ENCODE measurements around the gene P4HB. TPM values are rescaled to one million over a fixed set of nuclear protein-coding genes. Genes with fewer than 3 reads are reported as not detected.
A peak's percentile ranks its signal among the peaks of the same experiment; 100 is the strongest.

Gene P4HB
- total and polyA plus RNA-seq, 10 of the 15 experiments (the other 5 are each of a cell fraction or from before 2014, with no cell fraction given) = 4.7 to 549 (median 361) TPM

DNA sequence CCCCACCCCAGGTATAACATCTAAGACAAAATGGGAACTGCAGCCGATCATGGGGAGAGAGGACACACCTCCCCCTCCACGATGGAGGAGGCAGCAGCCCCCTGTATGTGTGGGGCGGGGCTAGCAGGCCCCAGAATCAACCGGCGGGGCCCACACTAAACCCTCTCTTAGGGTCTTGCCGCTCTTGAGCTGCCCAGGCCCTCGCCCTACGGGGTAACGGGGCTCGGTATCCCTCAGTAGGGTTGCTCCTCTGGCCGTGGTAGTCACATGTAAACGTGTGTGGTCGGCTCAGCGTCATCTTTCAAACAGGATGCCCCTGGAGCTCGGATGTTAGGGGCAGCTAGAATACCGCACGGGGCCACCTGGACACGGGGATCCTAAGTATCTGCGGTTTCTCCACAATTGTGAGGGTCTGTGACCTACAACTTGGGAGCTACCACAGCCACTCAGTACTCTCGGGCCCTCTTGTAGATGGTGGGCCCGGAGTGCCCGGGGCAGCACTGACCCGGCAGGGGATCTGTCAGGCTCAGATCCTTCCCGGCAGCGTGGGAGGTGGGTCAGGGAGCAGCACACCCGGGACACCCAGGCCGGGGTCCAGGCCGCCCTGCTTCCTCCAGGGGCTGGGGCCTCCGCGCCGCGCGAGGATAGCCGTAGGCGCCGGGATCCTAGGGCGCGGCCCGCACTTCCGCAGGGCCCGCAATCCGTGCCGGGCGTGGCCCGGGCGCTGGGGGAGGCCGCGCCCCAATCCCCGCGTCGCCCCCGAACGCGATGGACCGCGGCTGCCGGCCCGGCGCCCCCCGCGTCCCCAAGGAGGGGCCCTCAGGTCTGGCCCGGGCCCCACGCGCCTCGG lies 10.0 kb upstream of the P4HB start (continued):
- TF ChIP-seq TCF3 (IDR thresholded peaks at IDR 0.05; ENCODE audit: borderline replicate concordance, insufficient read depth, low read depth, low read length) (0 out of 2 replicates have a peak, but pooled peaks have one; percentile 29), NR2F1 (conservative IDR thresholded peaks at IDR 0.05) (peak; percentile 26; the same call in 1 of the 2 replicates), NRF1 (conservative IDR thresholded peaks at IDR 0.05; ENCODE audit: low read depth, low read length) (no peak), EP300 (IDR thresholded peaks at IDR 0.05; ENCODE audit: borderline replicate concordance in 1 of 2, control insufficient read depth in 1 of 2, low read depth in 2 of 2, low read length in 2 of 2) (peak in 1 of 2 experiments; percentile 26; a peak in 1 of 4 replicates), BHLHE40 (IDR thresholded peaks at IDR 0.05; ENCODE audit: borderline replicate concordance in 1 of 2, low read depth in 2 of 2, low read length in 1 of 2) (peak in 1 of 2 experiments; percentile 38; a peak in 2 of 4 replicates), LARP7 (IDR thresholded peaks at IDR 0.05) (peak; percentile 79), EZH2 (IDR thresholded peaks at IDR 0.05; ENCODE audit: borderline replicate concordance, control insufficient read depth, low read depth, low read length) (no peak), RUNX3 (IDR thresholded peaks at IDR 0.05; ENCODE audit: low read length) (peak; percentile 33), POLR2AphosphoS5 (IDR thresholded peaks at IDR 0.05; ENCODE audit: low read length) (0 out of 2 replicates have a peak, but pooled peaks have one; percentile 19), DPF2 (IDR thresholded peaks at IDR 0.05) (peak; percentile 19; the same call in 1 of the 2 replicates), POLR2A (IDR thresholded peaks at IDR 0.05; ENCODE audit: low read depth, low read length) (peak; percentile 81), MLLT1 (IDR thresholded peaks at IDR 0.05) (peak; percentile 47; the same call in 1 of the 2 replicates), CREM (IDR thresholded peaks at IDR 0.05; ENCODE audit: low read depth) (0 out of 2 replicates have a peak, but pooled peaks have one; percentile 5)
- TF ChIP-seq, protein P1, sequence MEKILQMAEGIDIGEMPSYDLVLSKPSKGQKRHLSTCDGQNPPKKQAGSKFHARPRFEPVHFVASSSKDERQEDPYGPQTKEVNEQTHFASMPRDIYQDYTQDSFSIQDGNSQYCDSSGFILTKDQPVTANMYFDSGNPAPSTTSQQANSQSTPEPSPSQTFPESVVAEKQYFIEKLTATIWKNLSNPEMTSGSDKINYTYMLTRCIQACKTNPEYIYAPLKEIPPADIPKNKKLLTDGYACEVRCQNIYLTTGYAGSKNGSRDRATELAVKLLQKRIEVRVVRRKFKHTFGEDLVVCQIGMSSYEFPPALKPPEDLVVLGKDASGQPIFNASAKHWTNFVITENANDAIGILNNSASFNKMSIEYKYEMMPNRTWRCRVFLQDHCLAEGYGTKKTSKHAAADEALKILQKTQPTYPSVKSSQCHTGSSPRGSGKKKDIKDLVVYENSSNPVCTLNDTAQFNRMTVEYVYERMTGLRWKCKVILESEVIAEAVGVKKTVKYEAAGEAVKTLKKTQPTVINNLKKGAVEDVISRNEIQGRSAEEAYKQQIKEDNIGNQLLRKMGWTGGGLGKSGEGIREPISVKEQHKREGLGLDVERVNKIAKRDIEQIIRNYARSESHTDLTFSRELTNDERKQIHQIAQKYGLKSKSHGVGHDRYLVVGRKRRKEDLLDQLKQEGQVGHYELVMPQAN (conservative IDR thresholded peaks at IDR 0.05) = peak; percentile 63
